Stimulated activated CD4-positive, alpha-beta T cell treated with anti-CD3 and anti-CD28 coated beads, Interleukin-2, amount 100 ng/mL, for 4 hours (primary cell): ENCODE results near the gene TNFAIP2.
"Not testable (repeated sequence)": the region's sequence is repeated elsewhere in the genome, so short reads cannot be mapped to it uniquely, and the experiment has no call there.

Source experiments
- DNase-seq: peaks from one replicate; pipeline ENCODE4 v3.0.0-alpha.2; 2020; ENCODE audit warnings: low read depth

Gene TNFAIP2

DNA sequence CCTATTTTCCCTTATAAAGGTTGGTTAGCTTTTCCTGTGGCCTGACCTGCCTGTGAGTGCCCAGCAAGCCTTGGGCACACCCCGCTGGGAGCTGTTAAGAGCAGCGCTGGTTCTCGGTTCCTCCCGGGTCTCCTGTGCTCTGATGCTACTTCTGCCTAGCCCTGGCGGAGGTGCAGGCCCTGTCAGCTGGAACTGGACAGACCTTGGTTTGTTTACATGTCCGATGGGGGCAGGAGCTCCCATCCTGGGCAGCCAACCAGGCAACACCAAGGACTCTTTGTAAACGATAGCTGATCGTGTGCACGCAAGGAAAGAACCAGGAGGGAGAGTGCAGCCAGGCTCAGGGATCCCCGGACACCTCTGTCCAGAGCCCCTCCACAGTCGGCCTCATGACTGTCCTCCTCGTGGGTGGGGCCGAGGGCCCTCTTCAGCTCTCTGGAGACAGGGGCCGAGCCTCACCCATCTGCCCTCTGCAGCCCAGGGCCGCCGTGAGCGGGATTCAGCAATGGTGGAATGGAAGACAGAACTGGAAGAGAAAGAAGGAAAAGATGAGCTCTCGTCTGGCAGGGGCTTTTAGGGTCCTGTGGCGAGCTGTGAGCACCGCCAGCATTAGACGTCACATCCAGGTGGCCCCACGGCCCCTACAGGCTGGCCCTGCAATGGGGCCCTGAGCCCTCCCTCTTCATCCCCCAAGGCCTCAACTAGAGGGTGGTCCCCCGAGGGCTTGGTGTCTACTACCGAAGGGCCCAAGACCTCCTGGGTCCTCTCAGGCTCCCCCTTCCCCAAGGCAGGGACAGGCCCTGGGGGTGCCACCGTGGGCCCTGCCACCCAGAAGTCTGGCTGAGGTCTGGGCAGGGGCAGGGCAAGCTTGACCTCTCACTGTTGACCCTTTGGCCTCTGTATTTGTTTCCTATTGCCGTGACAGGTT, 12.3 kb downstream of the TNFAIP2 start:
- no peak for DNase-seq

DNA sequence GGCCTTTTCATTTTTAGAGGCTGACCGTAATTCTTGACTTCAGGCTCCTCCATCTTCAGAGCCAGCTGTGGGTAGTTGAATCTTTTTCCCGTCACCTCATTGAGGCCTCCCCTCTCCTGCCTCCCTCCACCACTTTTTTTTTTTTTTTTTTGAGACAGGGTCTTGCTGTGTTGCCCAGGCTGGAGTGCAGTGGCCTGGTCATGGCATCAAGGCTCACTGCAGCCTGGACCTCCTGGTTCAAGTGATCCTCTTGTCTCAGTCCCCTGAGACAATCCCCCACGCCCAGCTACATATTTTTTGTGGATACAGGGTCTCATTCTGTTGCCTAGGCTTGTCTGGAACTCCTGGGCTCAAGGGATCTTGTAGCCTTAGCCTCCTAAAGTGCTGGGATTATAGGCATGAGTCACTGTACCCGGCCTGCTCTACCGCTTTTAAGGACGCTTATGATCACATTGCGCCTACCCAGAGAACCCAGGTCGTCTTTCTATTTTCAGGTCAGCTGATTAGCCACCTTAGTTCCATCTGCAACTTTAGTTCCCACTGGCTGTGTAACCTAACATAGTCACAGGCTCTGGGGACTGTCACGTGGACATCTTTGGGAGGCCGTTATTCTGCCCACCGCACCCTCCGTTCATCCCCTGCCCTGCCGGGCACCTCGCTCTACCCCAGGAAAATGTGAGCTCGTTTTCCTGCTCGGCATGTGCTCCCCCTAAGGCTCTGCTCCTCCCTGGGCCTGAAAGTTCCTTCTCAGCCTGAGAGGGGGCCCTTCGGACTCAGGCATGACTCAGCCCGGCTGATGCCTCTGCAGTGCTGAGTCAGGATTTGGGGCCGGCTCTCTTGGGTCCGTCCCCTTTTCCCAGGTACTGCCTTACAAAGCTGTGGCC, 13.4 kb downstream of the TNFAIP2 start:
- no peak for DNase-seq

DNA sequence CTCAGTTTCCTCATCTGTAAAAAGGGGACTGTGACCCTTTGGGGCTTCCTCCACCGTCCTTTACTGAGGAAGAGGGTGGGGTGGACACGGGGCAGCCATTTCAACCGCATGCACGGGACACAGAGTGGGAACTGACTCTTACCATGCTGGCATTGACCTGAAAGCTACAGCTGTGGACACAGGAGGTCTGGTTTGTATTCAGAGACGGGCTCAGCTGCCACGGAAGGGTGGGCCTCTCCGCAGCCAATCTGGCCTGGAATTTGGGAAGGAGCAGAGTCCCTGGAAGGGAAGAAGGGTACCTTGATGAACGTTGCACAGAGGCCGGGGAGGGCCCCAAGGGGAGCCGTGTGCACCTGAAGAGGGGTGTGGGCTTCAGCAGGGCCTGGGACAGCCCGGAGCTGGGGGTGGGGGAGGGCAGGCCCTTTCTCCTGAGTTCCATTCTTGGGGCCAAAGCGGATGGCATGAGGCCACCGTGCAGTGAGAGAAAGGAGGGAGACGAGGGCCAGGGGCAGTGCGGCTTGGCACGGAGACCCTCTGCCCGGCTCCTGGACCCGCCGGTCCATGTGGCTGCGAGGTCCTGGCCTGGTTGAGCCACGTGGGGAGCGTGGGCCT, 14.5 kb downstream of the TNFAIP2 start:
- no peak for DNase-seq

DNA sequence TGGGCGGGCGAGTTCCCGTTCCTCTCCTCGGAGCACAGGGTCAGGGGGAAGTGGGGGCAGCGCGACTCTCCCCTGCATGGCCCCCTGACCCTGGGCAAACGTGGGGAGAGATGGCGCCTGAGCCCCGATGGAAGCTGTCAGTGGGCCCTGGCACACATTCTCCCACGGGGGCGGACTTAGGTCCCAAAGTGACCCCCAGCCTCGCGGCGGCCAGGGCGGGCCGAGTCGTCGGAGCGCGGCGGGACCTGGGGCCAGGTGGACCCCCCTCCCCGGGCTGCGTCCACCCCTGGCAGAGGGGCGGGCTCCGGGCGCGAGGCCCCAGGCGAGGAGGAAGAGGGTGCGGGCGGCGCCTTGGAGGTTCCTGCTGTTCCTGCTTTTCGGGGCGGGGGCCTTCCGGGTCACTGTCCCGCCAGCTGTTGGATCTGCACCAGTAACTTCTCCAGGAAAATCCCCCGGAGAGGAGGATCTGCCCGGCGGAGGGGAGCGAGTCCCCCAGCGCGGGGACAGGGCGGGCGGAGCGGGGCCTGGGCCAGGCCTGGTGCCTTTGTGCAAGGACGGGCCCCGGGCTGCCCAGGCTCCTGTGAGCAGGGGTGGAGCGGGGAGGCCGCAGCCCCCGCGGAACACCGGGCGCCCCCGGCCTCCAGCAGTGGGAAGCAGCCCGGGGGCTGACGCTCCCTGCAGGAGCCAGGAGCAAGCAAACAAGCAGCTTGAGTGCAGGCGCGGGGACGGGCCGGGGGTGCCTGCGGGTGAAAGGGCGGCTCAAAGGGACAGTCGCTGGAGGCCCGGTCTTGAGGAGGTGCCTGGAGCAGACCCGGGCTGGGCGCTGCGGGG, 15.3 kb downstream of the TNFAIP2 start:
- no peak for DNase-seq

DNA sequence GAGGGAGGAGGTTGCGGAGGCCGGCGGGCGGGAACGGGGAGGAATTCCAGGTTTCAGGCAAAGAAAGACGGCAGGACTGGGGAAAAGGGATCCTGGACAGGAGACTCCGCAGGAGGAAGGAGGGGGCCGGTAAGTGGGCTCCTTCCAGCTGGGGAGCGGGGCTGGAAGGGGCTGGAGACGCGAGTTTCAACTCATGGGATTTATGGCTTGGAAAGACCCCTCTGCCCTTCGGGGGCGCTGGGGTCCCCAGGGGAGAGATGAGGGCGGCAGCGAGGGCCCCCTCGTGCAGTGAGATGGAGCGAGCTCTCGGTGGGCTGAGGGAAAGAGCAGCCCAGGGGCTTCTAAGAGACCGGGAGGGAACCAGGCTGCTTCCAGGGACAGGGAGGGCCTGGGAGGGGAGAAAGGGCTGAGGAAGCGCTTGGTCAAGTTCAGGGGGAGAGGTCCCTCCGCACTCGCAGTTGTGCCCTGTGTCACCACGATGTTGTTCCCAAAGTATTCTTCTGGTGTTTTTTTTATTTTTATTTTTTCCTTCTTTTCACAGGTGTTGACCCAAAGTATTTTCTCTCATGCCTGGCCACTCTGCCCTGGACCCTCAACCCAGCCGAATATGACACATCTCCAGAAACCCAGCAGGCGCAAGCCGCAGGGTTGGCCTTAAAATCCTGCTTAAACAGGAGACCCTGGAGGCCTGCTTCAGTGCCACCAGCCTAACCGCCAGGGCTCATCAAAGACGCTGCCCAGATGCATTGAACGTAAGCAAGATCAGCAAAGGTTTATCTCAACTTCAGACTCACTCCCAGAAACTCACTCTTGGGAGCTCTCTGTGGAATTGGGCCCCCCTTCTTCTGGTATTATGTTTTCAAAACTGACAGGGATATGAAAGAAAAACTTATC, 16.1 kb downstream of the TNFAIP2 start:
- no peak for DNase-seq

GRCh38 chr14:103140316-103141109, 17.3 kb downstream of the TNFAIP2 start:
- no peak for DNase-seq

- no peak for DNase-seq
Measured at GRCh38 chr14:103141117-103141796, 18.0 kb downstream of the TNFAIP2 start.

- no peak for DNase-seq
Measured at GRCh38 chr14:103142026-103142425, 18.8 kb downstream of the TNFAIP2 start.

GRCh38 chr14:103142721-103143302, 19.6 kb downstream of the TNFAIP2 start:
- no peak for DNase-seq

DNA sequence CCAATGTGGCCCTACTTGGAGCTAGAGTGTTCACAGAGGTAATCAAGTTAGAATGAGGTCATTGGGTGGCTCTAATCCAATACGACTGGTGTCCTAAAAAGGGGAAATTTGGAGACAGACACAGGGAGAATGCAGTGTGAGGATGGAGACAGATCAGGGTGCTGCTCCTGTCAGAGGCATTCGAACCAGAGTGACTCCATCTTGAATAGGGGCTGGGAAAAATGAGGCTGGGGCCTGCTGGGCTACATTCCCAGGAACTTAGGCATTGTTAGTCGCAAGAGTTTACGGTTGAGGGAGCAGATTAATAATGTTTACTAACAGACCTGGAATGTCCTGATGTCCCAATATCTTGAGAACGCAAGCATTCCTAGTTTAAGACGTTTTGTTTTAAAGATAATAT, 20.2 kb downstream of the TNFAIP2 start:
- DNase-seq, result no peak

DNA sequence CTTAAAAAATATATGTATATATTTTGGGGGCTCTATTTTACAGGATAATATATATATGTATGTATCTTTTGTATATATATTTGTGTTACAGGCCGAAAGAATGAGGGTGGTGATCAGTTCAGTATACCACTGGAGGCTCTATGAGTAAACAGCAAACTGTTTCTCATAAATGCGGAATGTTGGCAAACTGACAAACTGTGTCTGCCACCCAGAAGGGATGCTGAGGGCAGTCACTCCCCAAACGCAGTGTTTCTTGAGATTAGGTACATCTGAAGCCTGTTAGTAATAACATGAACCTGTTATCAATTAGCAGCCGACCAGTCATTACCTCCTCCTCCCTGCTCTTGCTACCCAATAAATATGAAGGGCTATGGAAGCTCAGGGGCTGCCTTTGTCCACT, 20.8 kb downstream of the TNFAIP2 start:
- DNase-seq, result no peak

GRCh38 chr14:103146141-103146709, 23.0 kb downstream of the TNFAIP2 start:
- DNase-seq, result no peak

GRCh38 chr14:103149351-103150237, 26.3 kb downstream of the TNFAIP2 start:
- no peak for DNase-seq

GRCh38 chr14:103151270-103151945, 28.1 kb downstream of the TNFAIP2 start:
- no peak for DNase-seq

DNA sequence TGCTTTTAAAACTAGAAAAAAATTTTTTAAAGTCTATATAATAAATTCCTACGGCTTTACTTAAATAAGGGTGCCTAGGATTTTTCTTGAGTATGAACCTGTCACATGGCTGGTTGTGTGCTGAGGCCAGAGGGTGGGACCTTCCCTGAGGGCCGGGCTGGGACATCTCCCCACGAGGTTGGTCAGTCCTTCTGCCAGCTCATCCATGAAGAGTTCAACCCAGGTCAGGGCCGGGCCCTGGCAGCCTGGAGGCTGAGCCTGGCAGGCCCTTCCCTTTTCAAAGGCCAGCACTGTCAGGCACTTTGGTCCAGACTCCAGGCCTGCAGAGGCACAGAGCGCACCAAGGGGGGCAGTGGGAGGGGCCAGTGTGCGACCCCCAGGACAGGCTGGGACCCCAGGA, 31.7 kb downstream of the TNFAIP2 start:
- no peak for DNase-seq

DNA sequence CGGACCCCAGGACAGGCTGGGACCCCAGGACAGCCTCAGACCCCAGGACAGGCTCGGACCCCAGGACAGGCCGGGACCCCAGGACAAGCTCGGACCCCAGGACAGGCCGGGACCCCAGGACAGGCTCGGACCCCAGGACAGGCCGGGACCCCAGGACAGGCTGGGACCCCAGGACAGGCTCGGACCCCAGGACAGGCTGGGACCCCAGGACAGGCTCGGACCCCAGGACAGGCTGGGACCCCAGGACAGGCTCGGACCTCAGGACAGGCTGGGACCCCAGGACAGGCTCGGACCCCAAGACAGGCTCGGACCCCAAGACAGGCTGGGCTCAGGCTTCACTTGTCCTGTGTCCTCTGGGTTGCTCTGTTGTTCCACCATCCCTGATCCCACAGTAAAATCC, 32.2 kb downstream of the TNFAIP2 start:
- not testable (repeated sequence) for DNase-seq
